Globus pallidus (tissue), 1 donor: Measurements from ENCODE around the gene PLAC9.
"Not testable (repeated sequence)": the region's sequence is repeated elsewhere in the genome, so short reads cannot be mapped to it uniquely, and the experiment has no call there.

ENCODE experiments used
- DNase-seq: peaks from one replicate; pipeline ENCODE4 v3.0.0-alpha.2; 2015; ENCODE audit warnings: low spot score

Gene PLAC9

GRCh38 chr10:80139265-80139664, 6.7 kb downstream of the PLAC9 start:
- no peak for DNase-seq

GRCh38 chr10:80140251-80140650, 7.7 kb downstream of the PLAC9 start:
- DNase-seq = no peak

- no peak for DNase-seq
These were observed 9.3 kb downstream of the PLAC9 start for GRCh38 chr10:80141696-80142460.

- no peak for DNase-seq
These were observed 11.7 kb downstream of the PLAC9 start for GRCh38 chr10:80144067-80144695.

- DNase-seq = no peak
These were observed 12.2 kb downstream of the PLAC9 start for GRCh38 chr10:80144696-80145131.

- DNase-seq = not testable (repeated sequence)
These were observed 13.1 kb downstream of the PLAC9 start for GRCh38 chr10:80145406-80146308.

GRCh38 chr10:80146918-80147317, 14.4 kb downstream of the PLAC9 start:
- no peak for DNase-seq

GRCh38 chr10:80148166-80148805, 15.8 kb downstream of the PLAC9 start:
- no peak for DNase-seq

GRCh38 chr10:80149123-80149522, 16.6 kb downstream of the PLAC9 start:
- DNase-seq = no peak

- DNase-seq = no peak
These were observed 17.6 kb downstream of the PLAC9 start for GRCh38 chr10:80150172-80150571.

GRCh38 chr10:80152820-80153219, 20.3 kb downstream of the PLAC9 start:
- no peak for DNase-seq

- DNase-seq = no peak
These were observed 20.9 kb downstream of the PLAC9 start for GRCh38 chr10:80153460-80153859.

GRCh38 chr10:80154626-80154977, 22.1 kb downstream of the PLAC9 start:
- no peak for DNase-seq

GRCh38 chr10:80154978-80155695, 22.6 kb downstream of the PLAC9 start:
- DNase-seq = no peak

- no peak for DNase-seq
These were observed 23.2 kb downstream of the PLAC9 start for GRCh38 chr10:80155696-80156215.

GRCh38 chr10:80156216-80156615, 23.7 kb downstream of the PLAC9 start:
- DNase-seq = no peak

GRCh38 chr10:80157561-80157960, 25.0 kb downstream of the PLAC9 start:
- DNase-seq = no peak

- DNase-seq = no peak
These were observed 25.6 kb downstream of the PLAC9 start for GRCh38 chr10:80158126-80158525.

GRCh38 chr10:80158598-80159127, 26.1 kb downstream of the PLAC9 start:
- DNase-seq = peak; percentile 25

GRCh38 chr10:80159166-80159873, 26.8 kb downstream of the PLAC9 start:
- DNase-seq = no peak
